ENCODE results near the gene SELENOW. TPM values are rescaled to one million over a fixed set of nuclear protein-coding genes. Genes with fewer than 3 reads are reported as not detected.
"Not testable (repeated sequence)": the region's sequence is repeated elsewhere in the genome, so short reads cannot be mapped to it uniquely, and the experiment has no call there.

Gene SELENOW
- 1,241 TPM for total RNA-seq
- long read RNA-seq, transcript SELENOW-206 (5 exons, 2,437 nt): minor isoform, 14 of 743 reads
- long read RNA-seq, transcript SELENOW-212 (6 exons, 888 nt): major isoform, 480 of 743 reads
- long read RNA-seq, transcript SELENOW-215 (1 exons, 2,503 nt): minor isoform, 223 of 743 reads
- long read RNA-seq, partial matches to known transcripts: 0 of 743 reads
- long read RNA-seq, other reads (novel, unspliced or antisense): 23 of 743 reads

- intact Hi-C loops (cut with DNase I): no loop called here
- DNase-seq: peak; percentile 84
- peak; percentile 90 for ATAC-seq (ENCODE audit: poor library complexity)
Measured at GRCh38 chr19:47778049-47778953, at the start of gene SELENOW. TSS of gene SELENOW (plus strand) at chr19:47778703. CDS start at chr19:47778786, 83 bp downstream.

GRCh38 chr19:47729468-47729798 lies 49.1 kb upstream of the SELENOW start:
- ATAC-seq (ENCODE audit: poor library complexity) (peak; percentile 53), DNase-seq (peak; percentile 70)
- intact Hi-C loops (cut with DNase I): no loop called here

- DNase-seq: peak; percentile 86
- intact Hi-C loops (cut with DNase I): no loop called here
- ATAC-seq (ENCODE audit: poor library complexity): peak; percentile 79
Measured at GRCh38 chr19:47729799-47730520, 48.5 kb upstream of the SELENOW start.

GRCh38 chr19:47730521-47730889 lies 48.0 kb upstream of the SELENOW start:
- intact Hi-C loops (cut with DNase I): no loop called here
- ATAC-seq (ENCODE audit: poor library complexity) (no peak), DNase-seq (no peak)

- intact Hi-C loops (cut with DNase I): no loop called here
- DNase-seq: no peak
- no peak for ATAC-seq (ENCODE audit: poor library complexity)
Measured at GRCh38 chr19:47730910-47731309, 47.6 kb upstream of the SELENOW start.

- no peak for DNase-seq
- ATAC-seq (ENCODE audit: poor library complexity): no peak
- intact Hi-C loops (cut with DNase I): no loop called here
Measured at GRCh38 chr19:47735131-47735530, 43.4 kb upstream of the SELENOW start.

GRCh38 chr19:47740866-47741519 lies 37.5 kb upstream of the SELENOW start:
- no peak for ATAC-seq (ENCODE audit: poor library complexity)
- DNase-seq: no peak
- intact Hi-C loops (cut with DNase I): no loop called here

DNA sequence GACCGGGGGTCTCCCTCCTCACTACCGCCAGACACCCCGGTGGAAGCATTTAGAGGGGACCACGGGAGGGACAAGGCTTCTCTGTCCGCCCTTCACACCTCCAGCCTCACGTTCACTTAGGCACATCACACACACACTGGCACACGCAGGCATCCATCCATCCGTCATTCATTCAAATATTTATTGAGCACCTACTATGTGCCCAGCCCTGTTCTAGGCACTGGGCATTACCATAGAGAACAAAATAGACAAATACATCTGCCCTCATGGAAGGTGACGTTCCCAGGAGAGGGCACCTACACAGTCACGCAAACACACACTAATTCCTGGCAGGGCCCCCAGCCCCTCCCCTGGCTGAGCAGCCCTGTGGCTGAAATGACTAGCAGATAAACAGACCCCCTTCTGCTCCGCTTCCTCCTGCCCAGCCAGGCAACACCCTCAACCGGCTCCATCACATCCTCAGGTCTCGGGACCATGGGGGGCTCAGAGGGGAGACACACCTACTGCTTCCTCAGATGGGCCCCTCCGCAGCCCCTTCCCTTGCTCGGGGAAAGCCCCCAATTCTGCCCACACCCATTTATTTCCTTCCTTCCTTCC lies 36.9 kb upstream of the SELENOW start:
- ATAC-seq (ENCODE audit: poor library complexity) (no peak), DNase-seq (no peak)
- intact Hi-C loops (cut with DNase I): no loop called here

- no peak for ATAC-seq (ENCODE audit: poor library complexity)
- no peak for DNase-seq
Measured at GRCh38 chr19:47742634-47743033, 35.9 kb upstream of the SELENOW start.

GRCh38 chr19:47745010-47745901 lies 33.2 kb upstream of the SELENOW start, which contains the start of gene NOP53:
TSS of gene NOP53 (plus strand) at chr19:47745546. CDS start at chr19:47745560, 14 bp downstream.
- ATAC-seq (ENCODE audit: poor library complexity): peak; percentile 83
- intact Hi-C loops (cut with DNase I): no loop called here
- DNase-seq: peak; percentile 98

More at GRCh38 chr19:47742634-47743033, 35.9 kb upstream of the SELENOW start:
- intact Hi-C loops (cut with DNase I): no loop called here

GRCh38 chr19:47746129-47746528 lies 32.4 kb upstream of the SELENOW start:
- ATAC-seq (ENCODE audit: poor library complexity); DNase-seq; intact Hi-C loops (cut with DNase I): not testable (repeated sequence)

DNA sequence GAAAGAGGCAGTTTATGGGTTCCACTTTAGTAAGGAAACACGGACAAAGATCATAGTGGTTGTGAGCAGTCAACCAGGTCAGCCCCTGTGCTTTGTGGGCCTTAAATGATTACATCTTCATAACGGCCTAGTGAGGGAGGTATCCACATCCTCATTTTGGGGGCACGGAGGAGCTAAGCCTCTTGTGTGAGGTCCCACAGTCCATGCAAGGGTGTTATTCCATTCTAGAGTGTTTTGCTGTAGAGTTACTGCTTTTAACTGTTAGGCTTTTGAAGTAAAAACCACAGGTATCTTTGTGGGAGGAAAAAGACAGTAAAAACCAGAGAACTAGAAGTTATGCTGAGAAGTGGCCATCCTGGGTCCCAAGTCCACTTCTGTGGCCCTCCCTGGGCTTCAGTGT lies 29.2 kb upstream of the SELENOW start:
- intact Hi-C loops (cut with DNase I): no loop called here
- ATAC-seq (ENCODE audit: poor library complexity) (no peak), DNase-seq (no peak)

DNA sequence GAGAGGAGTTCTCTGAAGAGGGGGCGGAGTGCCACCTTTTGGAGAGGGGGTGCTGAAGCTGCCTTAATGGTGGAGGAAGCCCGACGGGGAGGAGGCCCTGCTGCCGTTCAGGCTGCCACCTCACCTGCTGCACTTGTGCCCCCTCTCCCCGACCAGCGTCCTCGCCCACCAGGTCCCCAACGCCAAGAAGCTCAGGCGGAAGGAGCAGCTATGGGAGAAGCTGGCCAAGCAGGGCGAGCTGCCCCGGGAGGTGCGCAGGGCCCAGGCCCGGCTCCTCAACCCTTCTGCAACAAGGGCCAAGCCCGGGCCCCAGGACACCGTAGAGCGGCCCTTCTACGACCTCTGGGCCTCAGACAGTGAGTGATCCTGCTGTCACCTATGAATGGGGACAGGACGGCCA lies 27.8 kb upstream of the SELENOW start:
- ATAC-seq (ENCODE audit: poor library complexity): no peak
- intact Hi-C loops (cut with DNase I): no loop called here
- no peak for DNase-seq

DNA sequence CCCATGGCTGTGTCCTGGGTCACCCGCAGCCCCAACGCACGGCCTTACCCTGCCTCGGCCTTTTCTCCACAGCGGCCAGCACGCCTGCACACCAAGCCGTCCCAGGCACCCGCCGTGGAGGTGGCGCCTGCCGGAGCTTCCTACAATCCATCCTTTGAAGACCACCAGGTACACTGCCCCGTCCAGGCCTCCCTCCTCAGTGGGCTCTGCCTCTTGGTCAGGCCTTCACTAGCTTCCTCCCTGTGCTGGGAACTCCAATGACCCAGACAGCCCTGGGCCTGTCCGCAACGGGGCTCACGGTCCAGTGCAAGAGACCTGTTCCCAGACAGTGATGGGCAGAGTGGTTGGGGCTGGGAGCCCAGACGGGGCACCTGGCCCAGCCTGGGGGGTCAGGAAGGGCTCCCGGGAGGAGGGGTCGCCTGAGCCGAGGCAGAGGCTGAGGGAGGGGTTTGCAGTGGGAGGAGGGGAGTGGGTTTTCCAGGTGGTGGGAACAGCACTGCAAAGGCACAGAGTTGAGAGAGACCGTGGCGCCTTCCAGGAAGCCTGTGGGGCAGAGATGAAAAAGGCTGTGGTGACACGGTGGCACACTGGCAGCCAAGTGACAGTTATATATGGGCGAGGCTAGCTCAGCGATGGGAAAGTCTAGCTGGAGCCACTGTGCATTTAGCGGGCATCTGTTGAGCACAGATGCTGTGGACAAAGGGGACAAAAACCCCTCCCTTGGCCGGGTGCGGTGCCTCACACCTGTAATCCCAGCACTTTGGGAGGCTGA lies 25.9 kb upstream of the SELENOW start:
- no peak for ATAC-seq (ENCODE audit: poor library complexity)
- intact Hi-C loops (cut with DNase I): no loop called here
- no peak for DNase-seq

DNA sequence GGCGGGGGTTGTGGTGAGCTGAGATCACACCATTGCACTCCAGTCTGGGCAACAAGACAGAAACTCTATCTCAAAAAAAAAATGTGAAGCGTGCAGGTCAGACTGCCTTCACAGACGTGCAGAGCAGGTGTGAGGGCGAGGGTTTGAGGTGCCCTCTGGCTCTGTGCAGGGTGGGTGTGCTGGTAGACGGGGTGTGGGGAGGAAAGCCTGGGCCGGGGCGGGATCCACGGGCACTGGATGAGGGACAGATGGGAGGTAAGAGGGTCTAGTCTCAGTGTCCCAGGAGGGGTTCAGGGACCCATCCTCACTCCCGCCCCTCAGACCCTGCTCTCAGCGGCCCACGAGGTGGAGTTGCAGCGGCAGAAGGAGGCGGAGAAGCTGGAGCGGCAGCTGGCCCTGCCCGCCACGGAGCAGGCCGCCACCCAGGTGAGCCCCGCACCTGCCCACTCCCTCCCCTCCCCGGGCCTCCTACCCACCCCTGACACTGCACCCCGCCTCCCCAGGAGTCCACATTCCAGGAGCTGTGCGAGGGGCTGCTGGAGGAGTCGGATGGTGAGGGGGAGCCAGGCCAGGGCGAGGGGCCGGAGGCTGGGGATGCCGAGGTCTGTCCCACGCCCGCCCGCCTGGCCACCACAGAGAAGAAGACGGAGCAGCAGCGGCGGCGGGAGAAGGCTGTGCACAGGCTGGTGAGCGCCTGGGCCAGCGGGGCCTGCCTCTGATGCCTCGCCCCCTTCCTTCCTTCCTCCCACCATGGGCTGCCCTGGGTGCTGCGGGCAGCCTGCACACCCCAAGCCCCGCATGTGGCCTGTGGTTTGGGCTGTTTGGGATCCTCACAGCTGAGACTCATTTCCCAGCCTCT lies 24.1 kb upstream of the SELENOW start:
- DNase-seq (no peak), ATAC-seq (ENCODE audit: poor library complexity) (no peak)
- intact Hi-C loops (cut with DNase I): no loop called here
